GM21737 (cell line): ENCODE results near the gene SPATA6.
"Not testable (repeated sequence)": the region's sequence is repeated elsewhere in the genome, so short reads cannot be mapped to it uniquely, and the experiment has no call there.

ENCODE experiments used
- ATAC-seq: cut with Tn5 transposase; IDR thresholded peaks from one replicate; pipeline ENCODE4 v1.9.1; 2021; ENCODE audit warnings: mild to moderate bottlenecking, moderate library complexity; ENCODE audit not compliant: unreplicated experiment

SPATA6 gene

DNA sequence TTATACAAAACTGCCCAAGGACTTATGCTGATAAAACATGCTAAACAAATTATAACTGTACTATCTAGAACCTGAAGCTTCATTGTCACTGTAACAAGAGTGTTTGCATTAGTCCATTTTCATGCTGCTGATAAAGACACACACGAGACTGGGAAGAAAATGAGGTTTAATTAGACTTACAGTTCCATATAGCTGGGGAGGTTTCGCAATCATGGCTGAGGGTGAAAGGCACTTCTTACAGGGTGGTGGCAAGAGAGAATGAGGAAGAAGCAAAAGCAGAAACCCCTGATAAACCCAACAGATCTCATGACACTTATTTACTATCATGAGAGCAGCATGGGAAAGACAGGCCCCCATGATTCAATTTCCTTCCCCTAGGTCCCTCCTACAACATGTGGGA, 100.4 kb downstream of the SPATA6 start:
- ATAC-seq = no peak

DNA sequence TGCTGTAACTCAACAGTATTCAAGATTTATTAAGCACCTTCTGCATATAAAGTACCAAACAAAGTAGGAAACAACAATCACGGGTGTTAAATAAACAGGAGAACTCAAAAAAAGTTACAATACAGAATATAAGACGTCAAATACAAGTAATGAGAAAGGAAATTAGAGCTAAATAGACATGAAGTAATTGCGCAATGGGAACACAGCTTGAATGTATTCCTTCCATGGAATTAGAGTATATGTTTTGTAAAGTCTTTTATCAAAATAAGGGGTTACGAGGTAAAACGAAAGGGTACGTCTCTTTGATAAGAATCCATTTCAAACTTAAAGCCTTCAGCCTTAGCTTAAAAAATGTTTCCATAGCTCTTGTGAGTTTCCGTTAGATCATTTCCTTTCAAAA, 109.1 kb downstream of the SPATA6 start:
- ATAC-seq = no peak

- no peak for ATAC-seq
Observed at GRCh38 chr1:48356901-48357300, 115.1 kb downstream of the SPATA6 start.

- no peak for ATAC-seq
Observed at GRCh38 chr1:48344373-48344772, 127.6 kb downstream of the SPATA6 start.

- no peak for ATAC-seq
Observed at GRCh38 chr1:48341221-48341620, 130.8 kb downstream of the SPATA6 start.

GRCh38 chr1:48338257-48338656, 133.7 kb downstream of the SPATA6 start:
- ATAC-seq = no peak

- ATAC-seq = no peak
Observed at GRCh38 chr1:48333316-48333715, 138.7 kb downstream of the SPATA6 start.

DNA sequence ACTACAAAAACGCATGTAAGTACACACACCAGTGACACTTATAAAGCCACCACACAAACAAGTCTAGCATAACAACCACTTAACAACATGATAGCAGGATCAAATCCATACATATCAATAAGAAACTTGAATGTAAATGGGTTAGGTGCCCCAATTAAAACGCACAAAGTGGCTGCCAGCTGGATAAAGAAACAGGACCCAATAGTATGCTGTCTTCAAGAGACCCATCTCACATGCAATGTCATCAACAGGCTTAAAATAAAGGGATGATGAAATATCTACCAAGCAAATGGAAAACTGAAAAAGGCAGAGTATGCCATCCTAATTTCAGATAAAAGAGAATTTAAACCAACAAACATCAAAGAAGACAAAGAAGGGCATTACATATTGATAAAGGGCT, 139.9 kb downstream of the SPATA6 start:
- no peak for ATAC-seq

GRCh38 chr1:48329905-48330304, 142.1 kb downstream of the SPATA6 start:
- no peak for ATAC-seq

DNA sequence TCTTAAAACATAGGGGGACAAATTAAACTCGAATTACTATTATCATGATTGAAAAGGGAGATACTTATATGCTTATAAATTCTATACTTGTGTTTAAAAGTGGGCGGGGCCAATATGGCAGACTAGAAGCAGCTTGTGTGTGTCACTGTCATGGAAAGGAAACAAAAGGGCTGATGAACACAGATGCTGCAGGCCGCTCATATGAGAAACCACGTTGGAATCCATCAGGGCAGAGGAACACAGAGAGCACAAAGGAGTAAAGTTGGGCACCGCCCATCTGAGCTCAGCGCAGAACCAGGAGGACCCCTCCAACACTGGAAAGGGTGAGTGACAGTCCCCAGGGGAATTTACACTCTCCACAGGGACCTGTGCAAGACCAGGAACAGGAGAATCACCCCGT, 142.5 kb downstream of the SPATA6 start:
- no peak for ATAC-seq

- not testable (repeated sequence) for ATAC-seq
Observed at GRCh38 chr1:48311829-48312228, 160.2 kb downstream of the SPATA6 start.

DNA sequence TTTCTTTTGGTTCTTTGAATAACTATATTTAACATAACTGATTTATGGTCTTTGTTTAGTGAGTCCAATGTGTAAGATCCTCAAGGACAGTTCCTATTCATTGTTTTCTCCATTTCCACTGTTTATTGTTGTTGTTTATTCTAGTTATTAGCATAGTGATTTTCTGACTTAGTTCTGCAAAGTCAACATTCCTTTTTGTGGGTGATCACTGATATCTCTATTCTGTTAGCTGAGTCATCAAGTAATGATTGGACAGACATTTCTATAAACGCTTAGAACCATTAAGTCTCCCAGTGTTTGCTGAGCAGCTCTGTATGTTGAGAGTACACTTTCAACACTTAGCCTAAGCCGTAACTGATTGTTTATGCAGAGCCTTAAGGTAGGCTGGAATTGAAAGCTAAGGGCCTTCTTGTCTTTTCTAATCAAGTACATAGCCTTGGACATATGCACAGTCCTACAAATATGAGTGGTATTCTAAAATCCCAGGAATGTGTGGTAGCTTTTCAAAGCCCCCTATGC, 162.4 kb downstream of the SPATA6 start:
- no peak for ATAC-seq

DNA sequence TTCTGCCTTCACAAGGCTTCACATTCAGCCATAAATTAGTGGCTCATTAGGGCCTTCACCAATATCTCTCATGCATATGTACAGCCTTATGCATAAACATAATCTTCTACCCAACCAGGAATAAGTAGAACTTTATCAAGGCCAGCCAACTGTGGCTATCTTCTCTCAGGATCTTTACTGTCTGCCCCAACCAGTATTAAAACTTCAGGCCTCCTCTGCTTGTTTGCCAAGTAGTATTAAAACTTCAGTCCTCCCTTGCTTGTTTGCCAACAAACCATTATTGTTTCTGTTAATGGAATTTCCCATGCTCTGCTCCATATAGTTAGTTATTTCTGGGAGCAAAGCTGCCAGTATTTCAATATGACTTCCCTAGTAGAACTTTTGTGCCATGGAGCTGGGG, 169.4 kb downstream of the SPATA6 start:
- no peak for ATAC-seq

- ATAC-seq = no peak
Observed at GRCh38 chr1:48294656-48295055, 177.3 kb downstream of the SPATA6 start.

GRCh38 chr1:48294094-48294493, 177.9 kb downstream of the SPATA6 start:
- ATAC-seq = not testable (repeated sequence)

DNA sequence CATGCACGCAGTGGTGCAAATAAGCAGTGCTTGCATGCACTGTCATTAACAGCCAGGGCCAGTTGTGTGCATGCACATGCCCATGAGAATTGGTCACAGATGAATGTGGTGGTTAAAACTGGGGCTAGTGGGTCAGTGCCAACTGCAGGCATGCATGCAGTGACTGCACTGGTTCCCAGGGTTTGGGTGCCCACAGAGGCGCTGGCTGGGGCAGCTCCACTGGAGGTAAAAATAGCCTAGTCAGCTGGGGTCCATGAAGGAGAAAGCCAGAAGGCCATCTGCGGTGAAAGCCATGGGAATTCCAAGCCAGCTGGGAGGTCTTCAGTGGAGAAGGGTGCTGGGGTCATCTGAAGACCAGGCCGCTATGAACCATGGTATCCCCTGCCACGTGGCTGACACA, 179.3 kb downstream of the SPATA6 start:
- no peak for ATAC-seq

- no peak for ATAC-seq
Observed at GRCh38 chr1:48291421-48291820, 180.6 kb downstream of the SPATA6 start.

DNA sequence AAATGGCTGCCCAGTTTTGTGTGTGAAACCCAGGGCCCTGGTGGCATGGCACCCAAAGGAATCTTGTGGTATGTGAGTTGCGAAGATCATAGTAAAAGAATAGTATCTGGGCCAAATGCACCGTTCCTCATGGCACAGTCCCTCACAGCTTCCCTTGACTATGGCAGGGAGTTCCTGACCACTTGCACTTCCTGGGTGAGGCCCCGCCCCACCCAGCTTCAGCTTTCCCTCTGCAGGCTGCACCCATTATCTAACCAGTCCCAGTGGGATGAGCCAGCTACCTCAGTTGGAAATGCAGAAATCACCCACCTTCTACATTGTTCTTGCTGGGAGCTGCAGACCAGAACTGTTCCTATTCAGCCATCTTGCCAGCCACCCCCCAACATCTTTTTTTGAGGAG, 186.5 kb downstream of the SPATA6 start:
- ATAC-seq = no peak

GRCh38 chr1:48284696-48285420, 187.1 kb downstream of the SPATA6 start:
- ATAC-seq = not testable (repeated sequence)

- not testable (repeated sequence) for ATAC-seq
Observed at GRCh38 chr1:48282329-48282728, 189.7 kb downstream of the SPATA6 start.

- not testable (repeated sequence) for ATAC-seq
Observed at GRCh38 chr1:48277437-48277836, 194.6 kb downstream of the SPATA6 start.

DNA sequence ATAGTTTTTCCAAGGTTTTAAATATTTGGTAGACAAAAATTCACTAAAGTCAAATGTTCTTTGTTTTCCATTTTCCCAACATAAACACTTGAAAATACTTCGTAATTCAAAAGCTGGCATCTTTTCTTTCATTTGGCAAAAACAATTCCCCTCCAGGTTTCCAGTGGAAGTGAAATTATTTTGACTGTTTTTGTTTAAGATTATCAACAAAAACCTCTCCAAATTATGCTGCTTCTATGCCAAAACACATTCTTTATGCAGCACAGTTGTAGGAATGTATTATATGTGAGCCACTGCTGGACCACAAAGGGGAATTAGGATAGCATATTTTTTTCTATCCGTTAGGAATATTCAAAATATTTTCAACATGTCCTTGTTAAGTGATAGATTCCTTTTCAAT, 205.4 kb downstream of the SPATA6 start:
- no peak for ATAC-seq

GRCh38 chr1:48263041-48263440, 209.0 kb downstream of the SPATA6 start:
- ATAC-seq = no peak
